Activated CD4-positive, CD25-positive, alpha-beta regulatory T cell treated with anti-CD3 and anti-CD28 coated beads, Interleukin-2, amount 50 U/mL, for 24 hours (primary cell): ENCODE measurements around the gene RBM47.
"Not testable (repeated sequence)": the region's sequence is repeated elsewhere in the genome, so short reads cannot be mapped to it uniquely, and the experiment has no call there.

ENCODE experiments used
- ATAC-seq, 2 donors: fragments of 150-1000 bp; cut with Tn5 transposase; one replicate each; pipeline ENCODE4 v1.10.0; 2021; ENCODE audit warnings: mild to moderate bottlenecking in 1 of 2, moderate library complexity in 1 of 2

Gene RBM47

DNA sequence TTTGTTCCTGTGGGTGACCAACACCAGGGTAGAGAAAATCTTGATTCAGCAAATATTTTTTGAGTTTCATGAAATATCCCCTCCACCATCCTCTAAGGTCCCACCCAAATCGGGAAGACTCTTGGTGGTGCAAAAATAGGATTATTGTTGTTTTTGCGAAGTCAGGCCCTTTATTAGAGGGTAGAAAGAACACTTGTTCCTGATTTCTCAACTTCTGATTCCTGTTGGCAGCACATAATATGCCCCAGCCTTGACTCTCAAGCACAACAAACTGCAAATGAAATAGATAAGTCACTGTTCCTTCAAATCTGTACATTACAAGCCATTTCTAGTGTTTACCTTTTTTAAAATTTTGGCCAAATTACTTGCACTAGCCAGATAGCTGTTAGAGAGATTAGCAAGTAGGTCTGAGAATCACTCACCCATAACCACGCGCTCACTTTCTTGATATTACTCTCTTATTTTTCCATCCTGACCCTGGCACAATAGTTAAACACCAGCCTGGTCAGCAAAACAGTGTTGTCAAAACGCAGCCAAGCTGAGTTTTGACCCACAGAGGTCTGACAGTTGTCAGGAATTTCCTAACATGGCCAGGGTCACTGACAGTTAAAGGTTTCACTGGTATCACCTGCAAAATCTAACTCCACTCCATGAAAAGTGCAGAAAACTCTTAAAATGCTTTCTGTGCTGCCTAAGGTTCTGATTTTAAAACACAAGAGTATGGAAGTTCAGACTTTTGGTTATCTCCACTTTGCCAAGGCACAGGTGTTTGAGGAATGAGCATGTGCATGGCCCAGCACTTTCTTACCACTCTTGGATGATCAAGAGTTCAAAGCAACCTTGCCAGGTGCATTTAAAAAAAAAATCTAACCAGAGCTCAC, 69.8 kb downstream of the RBM47 start:
- no peak for ATAC-seq

DNA sequence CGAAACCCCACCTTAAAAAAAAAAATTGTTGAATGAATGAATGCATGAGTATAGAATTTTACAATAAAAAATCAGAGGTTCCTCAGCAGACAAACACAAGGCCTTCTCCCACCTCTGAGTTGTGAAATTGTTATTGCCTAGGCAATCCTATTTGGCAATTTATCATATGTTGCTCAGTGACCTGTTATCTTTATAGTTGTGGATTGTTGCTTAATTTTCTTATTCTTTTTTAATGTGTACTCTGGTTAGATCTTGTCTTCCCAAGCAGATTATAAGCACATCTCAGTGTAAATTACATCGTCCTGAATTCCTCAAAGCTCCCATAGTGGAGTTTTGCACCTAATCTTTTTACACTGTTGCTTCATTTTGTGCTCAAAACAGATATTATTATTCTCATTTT, 71.9 kb downstream of the RBM47 start:
- ATAC-seq = no peak

DNA sequence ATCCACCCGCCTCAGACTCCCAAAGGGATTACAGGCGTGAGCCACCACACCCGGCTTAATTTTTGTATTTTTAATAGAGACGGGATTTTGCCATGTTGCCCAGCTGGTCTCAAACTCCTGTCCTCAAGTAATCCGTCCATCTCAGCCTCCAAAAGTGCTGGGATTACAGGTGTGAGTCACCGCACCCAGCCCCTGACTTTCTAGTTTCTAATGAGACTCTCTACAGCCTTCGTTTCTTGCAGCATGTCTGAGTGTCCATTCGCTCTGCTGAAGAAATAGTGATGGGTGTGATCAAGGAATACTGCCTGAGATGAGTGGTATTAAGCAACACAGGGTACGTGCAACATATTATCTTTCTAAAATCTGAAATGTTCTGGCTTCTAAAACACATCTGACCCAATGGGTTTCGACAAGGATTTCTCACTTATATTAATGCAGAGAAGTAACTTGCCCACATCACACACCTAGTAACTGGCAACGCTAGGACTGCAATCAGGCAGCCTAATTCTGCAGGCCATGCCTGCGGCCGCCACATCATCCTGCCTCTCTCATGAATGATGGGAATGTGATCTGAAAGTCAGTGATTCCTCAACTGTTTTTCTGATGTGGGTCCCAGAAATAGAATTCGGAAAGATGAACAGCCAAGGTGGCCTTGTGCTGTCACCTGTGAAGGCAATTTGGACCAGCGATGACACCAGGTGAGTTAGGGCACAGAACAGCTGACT, 74.3 kb downstream of the RBM47 start:
- ATAC-seq = no peak

GRCh38 chr4:40554641-40555040, 75.0 kb downstream of the RBM47 start:
- not testable (repeated sequence) for ATAC-seq

DNA sequence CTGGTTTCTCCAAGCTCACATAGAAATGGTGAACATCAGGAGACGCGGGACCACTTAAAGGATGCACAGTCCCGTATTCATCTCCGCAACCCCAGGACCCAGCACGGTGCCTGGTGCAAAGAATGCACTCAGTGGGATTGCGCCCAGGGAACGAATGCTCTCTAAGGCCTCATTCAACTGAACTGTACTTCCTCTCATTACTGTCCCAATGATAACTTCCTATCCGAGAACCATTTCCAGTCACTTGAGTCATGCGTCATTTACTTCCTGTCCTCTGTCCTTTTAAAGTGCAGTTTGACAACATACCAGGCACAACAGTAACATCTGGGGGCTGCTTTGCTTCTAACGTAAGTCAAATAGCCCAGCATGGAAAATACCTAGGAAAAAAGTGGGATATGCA, 75.7 kb downstream of the RBM47 start:
- ATAC-seq = peak in 1 of 2 donors; percentile 30

DNA sequence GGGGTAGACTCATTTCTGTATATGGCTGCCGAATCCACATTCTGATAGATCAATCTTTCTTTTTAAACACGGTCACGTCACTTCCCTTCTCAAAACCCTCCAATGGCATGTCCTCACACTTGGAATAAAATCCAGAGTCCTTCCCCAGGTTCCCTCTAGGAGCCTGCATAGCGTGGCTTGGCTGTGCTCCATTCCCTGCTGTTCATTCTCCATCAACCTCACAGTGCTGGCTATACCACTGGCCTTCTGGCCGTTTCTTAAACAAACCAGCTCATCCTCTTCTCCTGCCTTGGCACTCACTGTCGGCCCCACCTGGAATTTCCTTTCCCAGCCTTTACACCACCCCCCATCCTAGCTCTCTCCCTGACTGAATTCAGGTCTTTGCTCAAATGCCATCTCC, 77.1 kb downstream of the RBM47 start:
- ATAC-seq = no peak

DNA sequence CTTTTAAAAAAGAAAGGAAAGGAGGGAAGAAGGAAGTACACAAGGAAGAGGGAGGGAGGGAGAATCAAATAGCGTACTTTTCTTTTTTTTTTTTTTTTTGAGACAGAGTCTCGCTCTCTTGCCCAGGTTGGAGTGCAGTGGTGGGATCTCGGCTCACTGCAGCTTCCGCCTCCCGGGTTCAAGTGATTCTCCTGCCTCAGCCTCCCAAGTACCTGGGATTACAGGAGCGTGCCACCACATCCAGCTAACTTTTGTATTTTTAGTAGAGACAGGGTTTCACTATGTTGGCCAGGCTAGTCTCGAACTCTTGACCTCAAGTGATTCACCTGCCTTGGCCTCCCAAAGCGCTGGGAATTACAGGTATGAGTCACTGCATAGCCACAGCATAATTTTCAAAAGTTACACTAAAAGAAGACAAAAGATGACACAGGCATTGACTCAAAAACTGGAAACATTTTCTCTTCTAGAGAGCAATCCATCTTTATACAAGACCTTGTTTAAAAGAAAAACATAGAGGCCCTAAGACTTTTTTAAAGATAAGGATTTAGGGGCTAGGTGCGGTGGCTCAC, 78.0 kb downstream of the RBM47 start:
- ATAC-seq = peak; percentile 36 to 66

- peak; percentile 33 to 37 for ATAC-seq
Measured at GRCh38 chr4:40550948-40551462, 78.7 kb downstream of the RBM47 start.

DNA sequence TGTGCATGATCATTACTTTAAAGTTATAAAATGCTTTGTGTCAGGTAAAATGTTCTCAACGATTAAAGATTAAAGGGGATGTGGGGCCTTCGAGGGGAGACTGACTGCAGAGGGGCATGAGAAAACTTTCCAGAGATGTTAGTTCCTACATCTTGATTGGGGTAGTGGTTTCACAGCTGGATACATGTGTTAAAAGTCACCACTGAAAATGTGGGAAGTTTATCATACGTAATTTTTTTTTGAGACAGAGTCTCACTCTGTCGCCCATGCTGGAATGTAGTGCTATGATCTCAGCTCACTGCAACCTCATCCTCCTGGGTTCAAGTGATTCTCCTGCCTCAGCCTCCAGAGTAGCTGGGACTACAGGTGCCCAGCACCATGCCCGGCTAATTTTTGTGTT, 79.5 kb downstream of the RBM47 start:
- no peak for ATAC-seq

DNA sequence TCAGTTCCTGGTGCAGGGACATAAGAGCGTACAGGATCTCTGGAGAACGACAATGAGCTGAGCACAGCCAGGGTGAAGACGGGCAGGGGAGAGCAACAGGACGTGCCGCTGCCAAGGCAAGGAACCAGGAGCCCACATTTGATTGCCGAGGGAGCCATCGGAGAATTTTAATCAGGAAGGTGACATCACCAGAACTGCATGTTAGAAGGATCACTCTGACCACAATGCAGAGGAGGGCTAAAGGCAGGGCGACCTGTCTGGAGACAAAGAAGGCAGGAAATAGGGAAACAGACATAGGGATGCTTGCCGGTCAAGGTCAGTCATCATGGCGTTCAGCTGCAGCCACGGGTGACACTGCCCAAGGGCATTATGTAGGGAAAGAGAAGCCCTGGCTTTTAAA, 81.4 kb downstream of the RBM47 start:
- no peak for ATAC-seq

DNA sequence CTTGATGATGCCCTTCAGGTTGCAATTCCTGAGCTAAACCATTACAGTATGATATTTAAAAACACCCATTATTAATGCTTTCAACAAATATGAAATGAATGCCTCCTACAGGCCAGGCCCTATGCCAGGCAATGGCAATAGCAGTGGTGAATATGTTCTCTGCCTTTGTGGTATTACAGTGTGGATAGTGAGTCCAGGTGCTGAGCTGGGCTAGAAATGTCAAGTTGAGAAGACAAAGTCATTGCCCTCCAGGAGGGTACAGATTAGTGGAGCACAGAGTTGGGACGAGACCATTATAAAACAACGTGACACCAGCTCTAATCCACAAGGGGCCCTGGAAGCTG, 81.9 kb downstream of the RBM47 start:
- ATAC-seq = no peak

DNA sequence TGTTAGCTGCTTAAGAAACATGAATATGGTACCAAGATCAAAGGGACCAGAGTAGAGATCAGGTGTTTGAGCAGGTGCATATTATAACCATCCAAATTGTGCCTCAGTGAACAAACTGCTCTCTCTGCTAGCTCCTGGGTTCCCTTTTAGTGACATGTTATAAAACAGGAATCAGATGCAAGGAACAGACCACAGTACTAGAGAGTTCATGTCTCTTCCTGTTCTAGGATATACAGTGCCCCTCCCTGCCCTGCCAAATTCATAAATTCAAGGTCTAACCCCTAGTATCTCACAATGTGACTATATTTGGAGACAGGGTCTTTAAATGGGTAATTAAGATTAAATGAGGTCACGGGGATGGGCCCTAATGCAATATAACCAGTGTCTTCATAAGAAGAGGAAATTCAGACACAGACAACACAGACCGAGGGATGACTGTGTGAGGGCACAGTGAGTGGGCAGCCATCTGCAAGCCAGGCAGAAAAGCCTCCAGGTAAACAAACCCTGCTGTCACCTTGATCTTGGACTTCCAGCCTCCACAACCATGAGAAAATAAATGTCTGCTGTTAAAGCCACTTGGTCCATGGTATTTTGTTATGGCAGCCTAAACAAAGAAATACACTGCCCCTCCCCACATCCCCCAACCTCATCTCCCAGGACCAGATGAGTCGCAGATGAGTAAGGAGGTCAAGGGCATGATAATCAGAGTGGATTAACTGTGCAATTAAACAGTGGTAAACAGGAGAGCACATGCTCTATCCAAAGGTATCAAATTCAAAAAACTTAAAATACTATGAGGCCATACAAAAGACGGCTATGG, 82.5 kb downstream of the RBM47 start:
- ATAC-seq = no peak

DNA sequence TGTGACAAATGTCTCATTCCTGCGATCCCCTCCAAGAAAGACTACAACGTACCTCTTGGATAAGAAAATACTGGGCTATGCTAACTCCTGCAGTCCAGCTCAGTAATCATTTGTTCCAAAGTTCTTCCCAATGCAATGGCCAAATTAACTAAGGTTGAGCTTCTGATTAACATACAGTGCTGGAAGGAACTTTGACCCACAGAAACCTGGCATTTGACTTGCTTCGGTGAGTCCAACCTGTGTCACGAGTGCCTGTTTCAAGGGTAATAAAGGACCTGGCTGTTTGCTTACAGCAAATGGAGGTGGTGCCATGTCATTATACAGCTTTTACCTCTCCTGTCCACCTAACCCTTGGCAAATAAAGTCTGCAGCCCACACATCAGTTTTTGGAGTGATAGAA, 83.2 kb downstream of the RBM47 start:
- no peak for ATAC-seq

DNA sequence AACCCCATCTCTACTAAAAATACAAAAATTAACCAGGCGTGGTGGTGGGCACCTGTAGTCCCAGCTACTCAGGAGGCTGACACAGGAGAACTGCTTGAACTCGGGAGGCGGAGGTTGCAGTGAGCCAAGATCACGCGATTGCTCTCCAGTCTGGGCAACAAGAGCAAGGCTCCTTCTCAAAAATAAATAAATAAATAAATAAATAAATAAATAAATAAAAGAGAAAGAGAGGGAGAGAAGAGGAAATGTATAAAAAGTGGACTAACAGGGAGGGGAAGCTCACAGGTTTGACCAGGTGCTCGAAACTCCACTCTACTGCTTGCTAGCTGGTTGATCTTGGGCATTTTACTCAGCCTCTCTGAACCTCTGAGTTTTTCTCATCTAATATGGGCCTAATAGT, 84.2 kb downstream of the RBM47 start:
- not testable (repeated sequence) for ATAC-seq

DNA sequence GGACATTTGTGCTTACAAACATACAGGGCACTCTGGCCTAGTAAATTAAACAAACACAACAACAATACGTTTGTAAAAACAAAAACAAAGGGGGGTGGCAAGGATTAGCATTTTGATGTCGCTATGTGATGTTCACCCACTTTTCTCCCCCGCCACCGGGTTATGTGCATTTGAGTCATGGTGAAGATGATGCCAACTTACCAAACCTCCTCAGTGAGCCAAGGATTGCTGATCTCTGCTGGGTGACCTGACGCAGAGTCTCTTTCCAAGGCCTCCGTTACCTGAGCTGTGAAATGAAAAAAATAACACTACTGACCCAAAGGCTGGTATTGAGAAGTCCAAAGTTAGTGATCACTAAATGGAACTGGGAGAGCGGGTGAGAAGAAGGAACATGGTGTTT, 85.4 kb downstream of the RBM47 start:
- no peak for ATAC-seq

DNA sequence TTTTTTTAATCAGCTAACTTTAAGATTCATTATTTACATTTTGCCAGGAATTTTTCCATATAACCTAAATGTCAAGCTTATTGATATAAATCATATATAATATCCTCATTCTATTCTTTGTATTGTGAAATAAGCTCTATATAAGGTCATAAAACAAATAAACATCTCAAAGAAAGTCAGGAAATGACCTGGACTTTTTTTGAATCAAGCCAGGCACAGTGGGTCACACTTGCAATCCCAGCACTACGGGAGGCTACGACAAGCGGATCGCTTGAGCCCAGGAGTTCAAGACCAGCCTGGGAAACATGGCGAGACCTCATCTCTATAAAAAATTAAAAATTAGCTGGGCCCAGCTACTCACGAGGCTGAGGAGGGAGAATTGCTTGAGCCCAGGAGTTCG, 88.9 kb downstream of the RBM47 start:
- no peak for ATAC-seq

- peak in 1 of 2 donors; percentile 20 for ATAC-seq
Measured at GRCh38 chr4:40536032-40536431, 93.6 kb downstream of the RBM47 start.

DNA sequence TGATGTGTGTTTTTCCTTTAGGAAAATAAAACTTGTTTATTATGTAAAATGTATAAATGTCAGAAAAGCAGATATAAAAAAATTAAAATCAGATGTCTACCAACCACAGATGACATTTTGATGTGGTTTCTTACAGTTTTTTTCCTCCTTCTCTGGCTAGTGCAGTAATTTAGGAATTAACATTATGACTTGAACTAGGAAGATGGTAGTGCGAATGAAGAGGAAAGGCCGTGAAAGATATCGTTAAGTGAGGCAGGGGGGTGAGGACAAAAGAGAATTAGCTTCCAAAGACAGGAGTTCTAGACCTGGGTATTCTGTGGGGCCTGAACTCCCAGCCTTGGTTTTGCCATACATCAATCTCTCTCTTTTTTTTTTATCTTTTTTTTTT, 98.0 kb downstream of the RBM47 start:
- no peak for ATAC-seq

DNA sequence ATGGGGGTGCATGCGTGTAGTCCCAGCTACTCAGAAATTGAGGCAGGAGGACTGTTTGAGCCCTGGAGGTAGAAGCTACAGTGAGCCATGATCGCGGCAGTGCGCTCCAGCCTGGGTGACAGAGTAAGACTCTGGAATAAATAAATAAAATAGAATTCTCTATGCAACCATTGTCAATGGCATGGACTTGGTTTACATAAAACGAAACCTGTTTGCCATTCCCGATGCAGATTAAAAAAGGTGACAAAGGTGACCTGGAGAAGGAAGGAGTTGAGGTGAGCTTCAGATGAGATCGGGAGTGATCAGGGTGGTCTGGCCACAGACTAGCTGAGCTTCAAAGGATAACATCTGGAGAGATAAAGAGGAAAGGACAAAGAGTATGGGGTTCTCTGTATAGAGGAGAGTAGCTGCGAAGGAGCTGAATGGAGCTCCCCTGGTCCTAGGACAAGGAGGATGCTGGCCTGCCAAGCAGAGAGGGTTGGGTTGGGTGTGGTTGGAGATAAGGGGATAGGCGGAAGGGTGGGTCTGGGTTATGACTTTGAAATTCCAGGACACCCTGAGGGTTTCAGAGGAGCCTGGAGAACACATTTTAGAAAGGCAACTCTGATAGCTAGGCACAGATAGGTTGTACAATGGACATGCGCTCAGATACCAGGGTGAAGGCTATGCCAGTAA, 98.6 kb downstream of the RBM47 start:
- ATAC-seq = no peak

- no peak for ATAC-seq
Measured at GRCh38 chr4:40526741-40527140, 102.9 kb downstream of the RBM47 start.

DNA sequence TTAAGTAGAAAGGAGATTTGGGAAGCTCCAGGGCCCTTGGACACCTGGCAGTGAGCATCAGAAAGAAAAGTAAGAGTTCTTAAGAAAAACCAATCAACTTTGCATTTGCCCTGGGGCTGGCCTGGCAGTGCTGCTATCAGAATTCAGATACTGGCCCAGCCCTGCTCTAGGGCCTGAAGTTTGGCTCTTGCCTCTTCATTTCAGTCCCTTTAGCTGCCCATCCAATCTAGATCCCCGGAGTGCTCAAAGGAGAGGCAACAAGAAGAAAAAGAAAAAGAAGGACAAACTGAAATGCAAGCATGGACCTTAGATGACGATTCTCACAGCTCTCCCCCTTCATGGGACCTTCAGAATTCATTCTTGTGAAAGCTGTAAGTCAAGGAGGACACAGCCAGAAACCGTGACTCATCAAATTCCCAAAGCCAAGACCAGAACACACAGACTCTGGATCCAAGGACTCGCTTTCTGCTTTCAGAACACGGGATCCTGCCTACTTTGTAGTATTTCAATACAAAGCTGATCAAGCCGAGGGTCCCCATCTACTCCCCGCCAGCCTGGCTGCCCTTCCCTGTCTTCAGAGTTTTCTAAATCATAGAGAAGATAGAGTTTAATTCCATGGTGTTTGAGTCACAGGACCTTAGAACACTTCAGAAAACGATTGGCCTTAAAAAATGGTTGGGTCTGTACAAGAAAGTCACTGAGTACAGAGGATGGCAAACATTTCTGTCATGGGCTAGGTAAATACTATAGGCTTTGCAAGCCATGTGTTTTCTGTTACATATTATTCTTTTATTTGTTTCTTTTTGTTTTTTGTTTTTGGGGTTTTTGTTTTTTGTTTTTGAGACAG, 103.7 kb downstream of the RBM47 start:
- ATAC-seq = no peak
